Measurements from ENCODE around the gene KCNQ1.

The KCNQ1 gene

GRCh38 chr11:2444821-2445745 lies at the start of gene KCNQ1:
Gene KCNQ1, plus strand, starts transcription at chr11:2445008. Its CDS starts 91 bp downstream, at chr11:2445099.
- peak within 1 kb of the TSS; percentile 66 for H3K9ac ChIP-seq
- H3K4me2 ChIP-seq: peak within 1 kb of the TSS; percentile 99
- peaks cover 29% of the 10 kb centered on the region; the same call in 1 of the 2 replicates for H3K27me3 ChIP-seq
- no peaks in the 10 kb centered on the region for H3K36me3 ChIP-seq
- H3K4me3 ChIP-seq: peak within 1 kb of the TSS; percentile 71
- peaks cover 51% of the 10 kb centered on the region for H3K4me1 ChIP-seq
- no peaks in the 10 kb centered on the region for H4K20me1 ChIP-seq
- H3K27ac ChIP-seq: peak within 1 kb of the TSS; percentile 62
- no peaks in the 10 kb centered on the region for H3K9me3 ChIP-seq
- no peak for TF ChIP-seq Cebpa-rat (IDR thresholded peaks at IDR 0.05)

DNA sequence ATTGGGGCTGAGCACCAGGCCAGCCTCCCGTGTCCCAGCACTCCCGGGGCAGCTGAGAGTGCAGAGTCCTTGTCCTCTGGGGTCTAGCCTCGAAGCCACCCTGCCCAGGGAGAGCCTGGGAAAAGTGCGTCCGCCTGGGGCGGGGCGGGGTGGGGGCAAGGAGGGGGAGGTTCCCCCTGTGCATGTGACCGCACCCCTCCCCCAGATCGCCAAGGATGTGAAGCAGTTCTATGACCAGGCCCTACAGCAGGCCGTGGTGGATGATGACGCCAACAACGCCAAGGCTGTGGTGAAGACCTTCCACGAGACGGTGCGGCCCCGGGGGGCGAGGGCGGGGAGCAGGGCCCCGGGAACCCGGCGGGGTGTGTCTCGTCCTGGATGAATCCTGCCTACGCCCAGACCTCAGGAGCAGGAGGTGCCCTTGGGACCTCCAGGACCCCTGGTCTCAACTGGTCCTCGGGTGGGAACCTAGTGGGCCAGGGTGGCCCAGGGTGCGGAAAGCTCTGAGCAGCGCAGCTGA lies 49.5 kb upstream of the KCNQ1 start:
- Histone ChIP-seq H3K4me1 (peaks cover 85% of the 10 kb centered on the region), H3K9ac (peak overlapping the region; percentile 67; the same call in 1 of the 2 replicates), H3K36me3 (peaks cover 61% of the 10 kb centered on the region), H3K27me3 (no peaks in the 10 kb centered on the region), H3K27ac (peak overlapping the region; percentile 77), H3K4me3 (peak overlapping the region; percentile 56), H4K20me1 (peaks cover 70% of the 10 kb centered on the region), H3K4me2 (peak overlapping the region; percentile 100), H3K9me3 (no peaks in the 10 kb centered on the region)
- no peak for TF ChIP-seq Cebpa-rat (IDR thresholded peaks at IDR 0.05)

DNA sequence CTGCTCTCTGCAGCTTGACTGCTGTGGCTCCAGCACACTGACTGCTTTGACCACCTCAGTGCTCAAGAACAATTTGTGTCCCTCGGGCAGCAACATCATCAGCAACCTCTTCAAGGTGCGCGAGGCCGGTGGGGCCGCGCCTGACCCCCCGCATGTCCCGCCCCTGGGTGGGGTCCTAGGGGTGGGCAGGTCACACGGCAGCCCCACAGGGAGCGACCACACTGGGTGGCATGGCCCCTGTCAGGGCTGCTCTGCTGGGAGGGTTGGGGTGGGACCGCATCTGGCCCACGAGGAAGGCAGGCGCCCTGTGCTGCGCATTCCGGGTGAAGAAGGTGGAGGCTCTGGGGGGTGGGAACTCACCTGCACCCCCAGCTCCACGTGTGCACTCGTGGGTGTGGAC lies 49.0 kb upstream of the KCNQ1 start:
- Histone ChIP-seq H3K4me2 (peak overlapping the region; percentile 100), H3K9ac (no peak overlapping the region), H3K4me1 (peaks cover 79% of the 10 kb centered on the region), H3K4me3 (no peak overlapping the region; the same call in 1 of the 2 replicates), H3K27me3 (no peaks in the 10 kb centered on the region), H3K36me3 (peaks cover 61% of the 10 kb centered on the region), H3K27ac (no peak overlapping the region), H3K9me3 (no peaks in the 10 kb centered on the region), H4K20me1 (peaks cover 64% of the 10 kb centered on the region)
- no peak for TF ChIP-seq Cebpa-rat (IDR thresholded peaks at IDR 0.05)

DNA sequence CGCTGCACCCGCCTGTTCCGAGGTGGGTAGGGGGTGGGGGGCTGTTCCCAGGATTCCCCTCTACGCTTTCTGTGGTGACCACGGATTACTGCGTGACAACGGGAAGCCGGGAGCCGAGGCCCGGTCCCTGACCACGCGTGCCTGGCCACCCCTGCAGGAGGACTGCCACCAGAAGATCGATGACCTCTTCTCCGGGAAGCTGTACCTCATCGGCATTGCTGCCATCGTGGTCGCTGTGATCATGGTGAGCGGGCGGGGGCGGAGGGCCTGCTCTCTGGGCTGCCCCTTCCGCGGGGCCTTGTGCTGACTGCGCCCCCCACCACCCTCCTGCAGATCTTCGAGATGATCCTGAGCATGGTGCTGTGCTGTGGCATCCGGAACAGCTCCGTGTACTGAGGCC lies 48.3 kb upstream of the KCNQ1 start:
- H4K20me1 ChIP-seq: peaks cover 60% of the 10 kb centered on the region
- H3K4me2 ChIP-seq: no peak overlapping the region
- no peak overlapping the region for H3K9ac ChIP-seq
- no peak for TF ChIP-seq Cebpa-rat (IDR thresholded peaks at IDR 0.05)
- no peak overlapping the region for H3K4me3 ChIP-seq
- no peaks in the 10 kb centered on the region for H3K9me3 ChIP-seq
- H3K27me3 ChIP-seq: no peaks in the 10 kb centered on the region
- peaks cover 57% of the 10 kb centered on the region for H3K36me3 ChIP-seq
- peaks cover 76% of the 10 kb centered on the region for H3K4me1 ChIP-seq
- H3K27ac ChIP-seq: no peak overlapping the region

- no peaks in the 10 kb centered on the region for H3K9me3 ChIP-seq
- peaks cover 60% of the 10 kb centered on the region for H4K20me1 ChIP-seq
- H3K4me1 ChIP-seq: peaks cover 76% of the 10 kb centered on the region
- H3K9ac ChIP-seq: no peak overlapping the region
- H3K36me3 ChIP-seq: peaks cover 56% of the 10 kb centered on the region
- no peak overlapping the region for H3K4me3 ChIP-seq
- no peak for TF ChIP-seq Cebpa-rat (IDR thresholded peaks at IDR 0.05)
- H3K27me3 ChIP-seq: no peaks in the 10 kb centered on the region
- H3K27ac ChIP-seq: no peak overlapping the region
- H3K4me2 ChIP-seq: no peak overlapping the region
These were observed 47.8 kb upstream of the KCNQ1 start for GRCh38 chr11:2397005-2397404.

DNA sequence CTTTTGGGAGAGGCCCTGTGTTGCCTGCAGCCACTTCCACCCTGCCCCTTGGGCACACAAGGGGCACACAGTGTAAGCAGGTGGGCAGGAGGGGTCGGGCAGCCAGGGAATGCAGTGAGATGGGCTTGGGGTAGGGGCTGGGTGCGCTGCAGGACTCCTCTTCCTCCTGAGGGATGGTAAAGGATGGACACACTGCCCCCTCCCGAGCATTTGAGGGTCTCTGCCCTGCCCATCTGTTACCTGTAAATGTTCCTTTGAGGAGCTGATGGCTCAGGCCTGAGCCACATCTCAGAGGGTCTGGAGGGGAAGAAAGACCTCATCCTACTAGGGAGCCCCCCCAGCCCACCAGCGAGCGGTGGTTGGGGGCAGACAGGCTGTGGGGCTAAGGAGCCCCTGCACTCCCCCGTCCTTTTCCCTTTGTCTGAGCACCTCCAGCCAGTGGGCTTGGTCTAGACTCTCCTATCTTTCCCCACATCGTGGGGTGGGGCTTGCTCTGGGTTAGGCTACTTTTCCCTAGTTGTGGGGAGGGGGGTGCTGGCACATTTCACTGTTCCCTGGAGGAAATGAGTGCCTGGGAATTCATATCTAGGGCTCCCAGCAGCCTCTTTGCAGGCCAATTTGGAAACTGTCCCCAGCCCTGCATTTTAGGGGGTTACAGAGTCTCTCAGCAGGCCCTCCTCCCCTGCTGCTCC lies 46.0 kb upstream of the KCNQ1 start:
- H3K4me3 ChIP-seq: peak overlapping the region; percentile 97; the same call in 1 of the 2 replicates
- H3K9ac ChIP-seq: peak overlapping the region; percentile 86
- peaks cover 61% of the 10 kb centered on the region for H3K4me1 ChIP-seq
- H3K27ac ChIP-seq: peak overlapping the region; percentile 95
- H3K27me3 ChIP-seq: no peaks in the 10 kb centered on the region
- H4K20me1 ChIP-seq: peaks cover 45% of the 10 kb centered on the region
- peaks cover 65% of the 10 kb centered on the region for H3K36me3 ChIP-seq
- no peaks in the 10 kb centered on the region for H3K9me3 ChIP-seq
- no peak for TF ChIP-seq Cebpa-rat (IDR thresholded peaks at IDR 0.05)
- peak overlapping the region; percentile 96 for H3K4me2 ChIP-seq

- Histone ChIP-seq H3K36me3 (peaks cover 73% of the 10 kb centered on the region), H3K4me2 (peak overlapping the region; percentile 96), H3K9ac (peak overlapping the region; percentile 86), H3K27me3 (no peaks in the 10 kb centered on the region), H3K4me3 (peak overlapping the region; percentile 97), H3K4me1 (peaks cover 53% of the 10 kb centered on the region), H3K9me3 (no peaks in the 10 kb centered on the region), H4K20me1 (peaks cover 37% of the 10 kb centered on the region), H3K27ac (peak overlapping the region; percentile 95)
- no peak for TF ChIP-seq Cebpa-rat (IDR thresholded peaks at IDR 0.05)
These were observed 45.2 kb upstream of the KCNQ1 start for GRCh38 chr11:2399488-2400068.

- H3K4me1 ChIP-seq: peaks cover 47% of the 10 kb centered on the region
- peak within 1 kb of the TSS; percentile 98 for H3K9ac ChIP-seq
- H3K27me3 ChIP-seq: no peaks in the 10 kb centered on the region
- H3K9me3 ChIP-seq: no peaks in the 10 kb centered on the region
- no peak for TF ChIP-seq Cebpa-rat (IDR thresholded peaks at IDR 0.05)
- H3K4me2 ChIP-seq: peak within 1 kb of the TSS; percentile 96
- H3K36me3 ChIP-seq: peaks cover 78% of the 10 kb centered on the region
- peaks cover 31% of the 10 kb centered on the region for H4K20me1 ChIP-seq
- H3K4me3 ChIP-seq: peak within 1 kb of the TSS; percentile 97
- peak within 1 kb of the TSS; percentile 96 for H3K27ac ChIP-seq
These were observed 44.6 kb upstream of the KCNQ1 start, which contains the start of gene TSSC4 for GRCh38 chr11:2400069-2400761. Gene TSSC4, plus strand, starts transcription at chr11:2400750. Its CDS starts 1,884 bp downstream, at chr11:2402634.

All from BLaER1 (cell line).